ENCODE measurements around the gene CD22.

The CD22 gene

DNA sequence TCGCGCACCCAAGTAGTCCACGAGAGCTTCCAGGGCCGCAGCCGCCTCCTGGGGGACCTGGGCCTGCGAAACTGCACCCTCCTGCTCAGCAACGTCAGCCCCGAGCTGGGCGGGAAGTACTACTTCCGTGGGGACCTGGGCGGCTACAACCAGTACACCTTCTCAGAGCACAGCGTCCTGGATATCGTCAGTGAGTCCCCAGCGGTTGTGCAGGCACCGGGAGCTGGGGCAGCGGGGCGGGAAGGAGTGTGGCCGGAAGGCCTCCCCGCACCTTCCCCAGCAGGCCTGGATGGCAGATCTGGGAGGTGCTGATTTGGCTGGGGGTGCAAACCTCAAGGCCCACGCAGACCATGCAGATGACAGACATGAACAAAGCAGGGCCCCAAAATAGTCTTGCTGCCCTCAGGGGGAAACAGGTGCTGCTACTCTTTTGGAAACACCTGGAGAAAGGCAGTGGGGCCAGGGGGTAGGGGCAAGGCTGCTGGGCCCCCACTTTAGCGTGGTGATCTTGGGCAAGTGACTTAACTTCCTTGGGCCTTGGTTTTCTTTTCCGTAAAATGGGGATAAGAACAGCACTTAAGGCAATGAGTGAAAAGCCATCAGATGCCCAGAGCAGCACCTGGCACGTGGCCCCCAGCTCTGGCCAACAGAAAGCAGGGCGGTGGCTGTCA, 33.1 kb upstream of the CD22 start:
- peak; percentile 41 for DNase-seq (ENCODE audit: low spot score)

DNA sequence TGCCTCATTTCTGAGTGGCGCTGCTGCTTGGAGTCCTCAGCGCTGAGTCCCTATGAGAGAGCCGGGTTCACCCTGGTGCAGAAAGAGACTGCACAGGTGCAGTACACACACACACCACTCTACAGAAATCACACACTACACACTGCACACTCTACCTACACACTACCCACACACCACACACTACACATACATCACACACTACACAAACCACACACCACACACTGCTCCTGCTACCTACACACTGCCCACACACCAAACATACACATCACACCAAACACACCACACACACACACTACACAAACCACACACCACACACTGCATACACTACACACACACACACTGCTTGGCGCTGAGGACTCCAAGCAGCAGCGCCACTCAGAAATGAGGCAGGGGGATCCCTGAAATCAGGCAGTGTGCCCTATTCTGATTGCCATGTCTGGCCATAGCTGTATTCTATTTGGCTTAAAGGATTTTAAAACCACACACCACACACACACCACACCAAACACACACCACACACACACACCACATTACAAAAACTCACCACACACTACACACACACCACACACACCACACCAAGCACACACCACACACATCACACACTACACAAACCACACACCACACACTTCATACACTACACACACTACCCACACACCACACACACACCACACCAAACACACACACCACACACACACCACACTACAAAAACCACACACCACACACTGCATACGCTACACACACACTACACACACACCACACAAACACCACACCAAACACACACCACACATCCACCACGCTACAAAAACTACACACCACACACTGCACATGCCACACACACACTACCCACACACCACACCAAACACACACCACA, 32.1 kb upstream of the CD22 start:
- DNase-seq (ENCODE audit: low spot score), result no peak

DNA sequence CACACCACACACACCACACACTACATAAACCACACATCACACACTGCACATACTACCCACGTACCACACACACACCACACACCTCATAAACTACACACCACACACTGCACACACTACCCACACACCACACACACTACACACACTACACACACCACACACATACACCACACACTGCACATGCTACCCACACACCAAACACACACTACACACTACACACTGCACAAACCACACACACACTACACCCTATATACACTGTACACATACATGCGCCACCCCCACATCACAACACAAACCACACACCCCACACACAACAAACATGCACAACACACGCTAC, 31.5 kb upstream of the CD22 start:
- DNase-seq (ENCODE audit: low spot score), result no peak

DNA sequence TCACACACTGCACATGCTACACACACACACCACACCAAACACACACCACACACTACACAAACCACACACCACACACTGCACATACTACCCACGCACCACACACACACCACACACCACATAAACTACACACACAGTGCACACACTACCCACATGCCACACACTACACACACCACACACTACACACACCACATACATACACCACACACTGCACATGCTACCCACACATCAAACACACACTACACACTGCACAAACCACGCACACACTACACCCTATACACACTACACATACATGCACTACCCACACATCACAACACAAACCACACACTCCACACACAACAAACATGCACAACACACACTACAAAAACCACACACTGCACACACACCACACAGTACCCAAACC, 31.1 kb upstream of the CD22 start:
- no peak for DNase-seq (ENCODE audit: low spot score)

DNA sequence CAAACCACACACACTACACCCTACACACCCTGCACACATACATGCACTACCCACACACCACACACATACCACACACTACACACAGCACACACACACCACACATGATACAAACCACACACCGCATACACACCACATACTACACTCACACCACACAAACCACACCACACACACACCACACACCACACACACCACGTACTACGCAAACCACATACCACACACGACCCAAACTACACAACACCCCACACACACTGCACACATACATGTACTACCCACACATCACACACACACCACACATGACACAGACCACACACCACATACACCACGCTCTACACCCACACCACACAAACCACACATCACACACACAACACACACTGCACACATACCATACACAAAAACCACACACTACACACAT, 30.4 kb upstream of the CD22 start:
- no peak for DNase-seq (ENCODE audit: low spot score)

DNA sequence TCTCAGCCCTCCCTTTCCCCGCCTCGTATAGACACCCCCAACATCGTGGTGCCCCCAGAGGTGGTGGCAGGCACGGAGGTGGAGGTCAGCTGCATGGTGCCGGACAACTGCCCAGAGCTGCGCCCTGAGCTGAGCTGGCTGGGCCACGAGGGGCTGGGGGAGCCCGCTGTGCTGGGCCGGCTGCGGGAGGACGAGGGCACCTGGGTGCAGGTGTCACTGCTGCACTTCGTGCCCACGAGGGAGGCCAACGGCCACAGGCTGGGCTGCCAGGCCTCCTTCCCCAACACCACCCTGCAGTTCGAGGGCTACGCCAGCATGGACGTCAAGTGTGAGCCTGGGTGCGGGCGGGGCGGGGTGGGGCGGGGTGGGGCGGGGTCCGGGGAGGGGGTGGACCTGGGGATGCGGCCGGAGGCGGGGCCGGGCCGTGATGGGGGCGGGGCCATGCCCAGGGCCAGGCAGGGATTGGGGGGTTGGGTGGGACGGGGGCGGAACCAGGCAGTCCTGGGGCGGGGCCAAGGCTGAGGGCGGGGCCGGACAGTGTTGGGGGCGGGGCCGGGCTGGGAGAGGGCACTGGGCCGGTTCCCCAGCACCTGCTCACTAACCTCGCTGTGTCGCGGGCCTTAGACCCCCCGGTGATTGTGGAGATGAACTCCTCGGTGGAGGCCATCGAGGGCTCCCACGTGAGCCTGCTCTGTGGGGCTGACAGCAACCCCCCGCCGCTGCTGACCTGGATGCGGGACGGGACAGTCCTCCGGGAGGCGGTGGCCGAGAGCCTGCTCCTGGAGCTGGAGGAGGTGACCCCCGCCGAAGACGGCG, 29.3 kb upstream of the CD22 start:
- DNase-seq (ENCODE audit: low spot score), result no peak

DNA sequence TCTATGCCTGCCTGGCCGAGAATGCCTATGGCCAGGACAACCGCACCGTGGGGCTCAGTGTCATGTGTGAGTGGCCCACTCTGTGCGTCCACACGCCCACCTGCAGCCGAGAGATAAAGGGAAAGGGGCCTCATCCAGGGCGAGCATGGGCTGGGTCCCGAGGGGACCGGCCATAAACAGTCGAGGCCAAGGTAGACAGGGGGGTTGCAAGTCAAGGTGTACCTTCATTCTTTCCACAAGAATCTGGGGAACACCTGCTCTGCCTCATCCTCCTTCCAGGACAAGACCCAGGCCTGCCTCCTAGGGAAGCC, 28.7 kb upstream of the CD22 start:
- no peak for DNase-seq (ENCODE audit: low spot score)

DNA sequence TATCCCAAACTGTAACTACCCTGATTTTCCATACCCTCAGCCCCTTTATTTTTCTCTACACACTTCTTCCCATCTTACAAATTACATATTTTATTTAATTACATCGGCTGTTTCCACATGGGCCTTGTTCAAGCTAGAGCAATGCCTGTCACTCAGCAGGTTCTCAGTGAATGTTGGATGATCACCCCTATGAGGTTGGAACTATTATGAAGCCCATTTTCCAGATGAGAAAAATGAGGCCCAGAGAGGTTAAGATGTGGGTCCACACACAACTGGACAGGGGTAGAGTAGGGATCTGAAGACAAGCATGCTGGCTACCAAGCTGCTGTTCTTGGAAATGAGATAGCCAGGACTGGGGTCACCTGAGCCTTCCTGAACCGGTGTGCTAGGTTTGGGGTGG, 27.0 kb upstream of the CD22 start:
- DNase-seq (ENCODE audit: low spot score), result no peak

DNA sequence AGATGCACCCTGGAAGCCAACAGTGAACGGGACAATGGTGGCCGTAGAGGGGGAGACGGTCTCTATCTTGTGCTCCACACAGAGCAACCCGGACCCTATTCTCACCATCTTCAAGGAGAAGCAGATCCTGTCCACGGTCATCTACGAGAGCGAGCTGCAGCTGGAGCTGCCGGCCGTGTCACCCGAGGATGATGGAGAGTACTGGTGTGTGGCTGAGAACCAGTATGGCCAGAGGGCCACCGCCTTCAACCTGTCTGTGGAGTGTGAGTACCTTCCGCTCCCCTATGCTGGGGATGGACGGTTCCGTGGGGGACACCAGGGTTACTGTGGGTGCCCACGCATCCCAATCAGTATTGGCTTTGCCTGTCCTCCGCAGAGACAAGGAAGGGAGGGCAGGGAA, 26.5 kb upstream of the CD22 start:
- DNase-seq (ENCODE audit: low spot score), result no peak

DNA sequence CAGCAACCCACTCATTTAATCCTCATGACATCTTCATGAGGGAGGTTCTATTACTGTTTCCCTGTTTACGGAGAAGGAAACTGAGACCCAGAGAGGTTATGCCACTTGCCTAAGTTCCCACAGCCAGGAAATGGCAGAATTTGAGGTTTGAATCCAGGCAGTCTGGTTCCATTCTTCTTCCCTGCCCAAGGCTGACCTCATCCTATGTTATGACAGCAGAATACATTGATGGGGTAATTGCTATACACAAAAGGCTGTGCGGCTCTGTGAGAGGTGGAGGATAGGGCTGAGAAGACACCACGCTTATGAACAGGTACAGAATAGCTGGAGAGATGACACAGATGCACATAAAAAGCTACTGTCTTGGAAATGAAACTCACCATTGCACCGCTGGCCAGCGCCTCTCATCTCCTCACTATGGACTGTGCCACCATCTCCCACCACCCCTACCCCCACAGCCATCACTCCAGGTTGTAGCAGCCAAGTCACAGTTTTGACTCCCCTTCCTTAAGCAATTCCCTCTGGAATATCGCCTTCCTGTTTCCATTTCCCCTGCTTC, 25.6 kb upstream of the CD22 start:
- DNase-seq (ENCODE audit: low spot score), result no peak

DNA sequence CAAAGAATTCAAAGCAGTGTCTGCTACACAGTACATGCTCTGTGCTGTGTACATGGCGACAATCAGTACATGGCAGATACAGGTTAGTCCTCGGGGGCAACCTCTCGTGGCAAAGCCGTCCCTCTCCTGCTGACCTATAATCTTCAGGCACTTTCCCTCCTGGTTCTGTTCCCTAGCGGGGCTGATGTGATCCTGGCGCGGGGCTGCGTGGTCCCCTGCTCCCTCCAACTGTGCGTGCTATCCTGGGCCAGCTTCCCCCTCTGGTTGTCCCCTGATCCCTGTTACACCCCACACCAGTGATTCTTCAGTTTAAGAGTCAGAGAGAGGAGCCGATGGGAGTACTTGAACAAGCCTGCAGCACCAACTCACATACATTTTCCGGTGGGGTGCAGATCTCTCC, 25.0 kb upstream of the CD22 start:
- DNase-seq (ENCODE audit: low spot score), result no peak

DNA sequence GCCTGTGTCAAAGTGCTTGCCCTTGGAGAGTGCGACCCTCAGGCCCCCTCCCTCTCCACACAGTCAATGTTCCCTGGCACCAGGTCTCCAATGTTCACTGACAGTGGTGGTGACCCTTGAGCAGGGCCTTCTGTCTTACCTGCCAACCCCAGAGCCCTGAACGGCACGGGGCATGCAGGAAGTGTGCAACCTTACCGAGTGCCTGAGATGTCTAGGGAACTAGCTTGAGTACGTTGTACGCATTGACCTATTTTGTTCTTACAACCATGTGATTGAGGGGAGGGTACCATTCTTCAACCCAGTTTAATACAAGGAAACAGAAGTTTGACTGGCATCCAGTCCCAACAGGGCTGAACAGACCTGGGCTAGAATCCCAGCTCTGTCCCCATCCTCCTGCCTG, 23.8 kb upstream of the CD22 start:
- no peak for DNase-seq (ENCODE audit: low spot score)

DNA sequence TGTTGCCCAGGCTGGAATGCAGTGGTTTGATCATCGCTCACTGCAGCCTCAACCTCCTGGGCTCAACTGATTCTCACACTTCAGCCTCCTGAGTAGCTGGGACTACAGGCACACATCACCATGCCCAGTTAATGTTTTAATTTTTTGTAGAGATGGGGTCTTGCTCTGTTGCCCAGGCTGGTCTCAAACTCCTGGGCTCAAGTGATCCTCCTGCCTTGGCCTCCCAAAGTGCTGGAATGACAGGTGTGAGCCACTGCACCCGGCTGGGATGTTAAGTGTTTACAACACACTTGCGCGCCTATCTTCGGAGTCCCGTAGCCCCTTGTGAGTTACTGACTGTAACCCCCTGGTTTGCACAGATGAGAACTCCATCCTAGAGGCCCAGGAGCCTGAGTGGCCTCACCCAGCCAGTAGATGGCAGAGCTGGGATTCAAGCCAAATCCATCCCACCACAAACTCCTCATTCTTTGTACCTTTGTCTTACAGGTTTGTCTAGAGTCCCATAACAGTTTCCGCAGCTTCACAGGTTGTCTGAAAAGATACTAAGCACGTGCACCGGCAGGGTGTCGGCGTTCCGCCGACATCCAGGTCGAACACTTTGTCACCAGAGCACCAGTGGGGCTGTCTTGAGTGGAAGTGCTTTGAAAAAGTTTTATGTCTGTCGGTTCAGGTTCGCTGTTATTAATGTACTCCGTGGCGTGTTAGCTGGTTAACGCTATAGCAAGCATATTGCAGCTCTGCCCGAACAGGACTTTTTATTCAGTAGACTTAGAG, 22.3 kb upstream of the CD22 start:
- peak; percentile 53 for DNase-seq (ENCODE audit: low spot score)

DNA sequence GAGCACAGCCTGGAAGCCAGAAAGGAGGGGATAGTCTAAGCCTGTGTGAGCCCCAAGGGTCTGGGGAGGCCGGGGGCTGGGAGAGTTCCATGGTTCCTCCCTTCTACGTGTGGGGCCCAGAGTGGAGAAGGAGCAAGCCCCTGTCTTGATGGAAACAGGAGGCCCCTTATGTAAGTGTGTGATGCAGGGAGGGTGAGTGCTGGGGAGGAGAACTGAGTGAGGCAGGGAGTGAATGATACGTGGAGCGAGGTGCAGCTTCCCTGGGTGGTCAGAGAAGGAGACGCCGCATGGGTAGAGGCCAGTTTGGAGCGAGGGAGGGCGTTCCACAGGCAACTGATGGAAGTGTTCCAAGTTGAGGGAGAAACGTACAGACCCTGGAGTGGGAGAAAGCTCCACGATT, 21.1 kb upstream of the CD22 start:
- DNase-seq (ENCODE audit: low spot score), result no peak

DNA sequence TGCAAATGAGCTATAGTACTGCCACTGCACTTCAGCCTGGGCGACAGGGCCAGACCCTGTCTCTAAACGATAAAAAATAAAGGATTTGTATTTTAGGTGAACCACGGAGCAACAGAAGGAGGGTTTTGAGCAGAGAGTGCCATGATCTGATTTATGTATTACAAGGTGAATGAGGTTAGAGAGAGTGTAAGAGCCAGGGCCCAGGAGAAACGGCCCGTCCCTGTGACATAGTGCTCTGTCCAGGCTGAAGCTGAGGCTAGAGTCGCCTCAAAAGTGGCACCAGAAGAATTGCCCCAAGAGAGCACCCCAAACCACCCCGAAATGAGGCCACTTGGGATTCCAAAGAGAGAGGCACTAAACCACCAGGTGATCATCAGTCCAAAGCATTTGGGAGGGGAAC, 20.1 kb upstream of the CD22 start:
- no peak for DNase-seq (ENCODE audit: low spot score)

DNA sequence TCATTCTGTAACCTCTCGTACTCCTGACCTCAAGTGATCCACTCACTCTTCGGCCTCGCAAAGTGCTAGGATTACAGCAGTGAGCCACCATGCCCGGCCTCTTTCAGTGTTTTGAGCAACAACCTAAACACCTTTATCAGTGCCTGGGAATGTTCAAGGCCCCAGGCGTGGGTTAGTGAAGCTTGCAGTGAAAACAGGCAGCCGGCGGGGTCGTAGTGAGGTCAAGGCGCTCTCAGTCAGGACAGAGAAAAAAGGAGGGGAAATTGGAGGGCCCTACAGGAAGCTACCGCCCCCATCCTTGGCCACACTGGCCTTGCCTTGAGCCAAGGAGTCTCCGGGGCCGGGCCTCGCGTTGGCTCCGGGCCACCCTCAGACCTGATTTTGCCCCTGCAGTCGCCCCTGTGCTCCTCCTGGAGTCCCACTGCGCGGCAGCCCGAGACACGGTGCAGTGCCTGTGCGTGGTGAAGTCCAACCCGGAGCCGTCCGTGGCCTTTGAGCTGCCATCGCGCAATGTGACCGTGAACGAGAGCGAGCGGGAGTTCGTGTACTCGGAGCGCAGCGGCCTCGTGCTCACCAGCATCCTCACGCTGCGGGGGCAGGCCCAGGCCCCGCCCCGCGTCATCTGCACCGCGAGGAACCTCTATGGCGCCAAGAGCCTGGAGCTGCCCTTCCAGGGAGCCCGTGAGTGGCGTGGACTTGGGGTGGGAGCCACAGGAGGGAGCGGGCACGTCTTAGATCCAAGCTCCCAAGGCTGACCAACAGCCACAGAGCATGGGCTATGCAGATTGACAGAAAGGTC, 19.3 kb upstream of the CD22 start:
- DNase-seq (ENCODE audit: low spot score), result no peak

DNA sequence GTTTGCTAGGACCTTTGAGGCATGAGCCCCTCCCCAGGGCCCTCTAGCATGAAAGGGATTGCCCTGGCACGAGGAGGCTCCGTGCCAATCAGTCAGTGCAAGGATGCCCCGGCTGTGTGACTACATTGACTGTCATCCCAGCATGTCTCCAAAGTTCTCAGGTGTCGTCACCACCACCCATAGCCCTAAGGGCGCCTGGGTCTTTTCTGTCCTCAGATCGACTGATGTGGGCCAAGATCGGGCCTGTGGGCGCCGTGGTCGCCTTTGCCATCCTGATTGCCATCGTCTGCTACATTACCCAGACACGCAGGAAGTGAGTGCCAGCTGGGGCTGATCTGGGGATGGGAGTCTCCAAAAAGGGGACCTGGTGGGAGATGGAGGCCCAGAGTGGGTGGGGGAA, 18.7 kb upstream of the CD22 start:
- no peak for DNase-seq (ENCODE audit: low spot score)

DNA sequence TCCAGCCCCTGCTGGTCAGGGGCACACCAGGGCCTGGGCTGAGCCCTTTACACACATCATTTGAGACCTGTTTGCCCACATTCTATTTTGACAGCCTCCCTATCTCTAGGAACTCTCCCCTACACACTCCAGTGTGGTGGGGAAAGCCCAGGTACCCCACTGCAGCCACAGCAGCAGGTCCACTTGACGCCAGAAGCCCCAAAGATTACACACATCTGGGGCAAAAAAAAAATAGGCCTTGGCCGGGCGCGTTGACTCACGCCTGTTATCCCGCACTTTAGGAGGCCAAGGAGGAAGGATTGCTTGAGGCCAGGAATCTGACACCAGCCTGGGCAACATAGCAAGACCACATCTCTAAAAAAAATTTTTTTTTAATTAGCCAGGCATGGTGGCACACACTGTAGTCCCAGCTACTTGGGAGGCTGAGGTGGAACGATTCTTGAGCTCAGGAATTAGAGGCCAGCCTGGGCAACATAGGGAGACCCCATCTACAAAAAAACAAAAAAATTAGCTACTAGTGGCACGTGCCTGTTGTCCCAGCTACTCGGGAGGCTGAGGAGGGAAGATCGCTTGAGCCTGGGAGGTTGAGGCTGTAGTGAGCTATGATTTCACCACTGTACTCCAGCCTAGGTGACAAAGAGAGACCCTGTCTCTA, 18.0 kb upstream of the CD22 start:
- no peak for DNase-seq (ENCODE audit: low spot score)

DNA sequence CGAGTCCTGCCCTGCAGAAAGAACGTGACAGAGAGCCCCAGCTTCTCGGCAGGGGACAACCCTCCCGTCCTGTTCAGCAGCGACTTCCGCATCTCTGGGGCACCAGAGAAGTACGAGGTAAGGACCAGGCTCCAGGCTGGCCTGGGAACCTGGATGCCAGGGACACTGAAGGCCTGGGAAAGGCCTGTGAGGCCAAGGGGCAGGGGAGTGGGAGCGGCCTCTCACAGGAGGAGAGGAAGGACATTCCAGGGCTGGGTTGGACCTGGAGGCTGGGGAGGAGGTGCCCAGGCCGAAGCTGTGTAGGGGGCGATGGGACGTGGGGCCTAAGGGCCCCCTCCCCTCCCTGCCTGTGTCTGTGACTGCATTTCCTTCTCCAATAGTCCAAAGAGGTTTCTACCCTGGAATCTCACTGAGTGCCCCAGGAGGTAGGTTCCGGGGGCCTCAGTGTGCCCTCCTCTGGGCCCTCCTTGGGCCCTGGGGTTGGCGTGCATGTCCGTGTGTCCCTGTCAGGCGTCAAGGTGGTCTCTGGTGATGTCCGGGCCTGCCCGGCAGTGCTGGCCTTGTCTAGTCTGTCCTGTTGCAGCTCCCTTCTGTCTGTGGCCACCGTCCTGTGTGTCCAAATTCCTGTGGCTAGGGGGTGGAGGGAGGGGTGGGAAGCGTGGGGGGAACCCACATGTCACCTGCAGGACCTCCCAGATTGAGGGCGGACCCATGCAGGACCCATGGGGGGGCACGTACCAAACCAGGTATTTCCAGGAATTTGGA, 16.9 kb upstream of the CD22 start:
- no peak for DNase-seq (ENCODE audit: low spot score)

DNA sequence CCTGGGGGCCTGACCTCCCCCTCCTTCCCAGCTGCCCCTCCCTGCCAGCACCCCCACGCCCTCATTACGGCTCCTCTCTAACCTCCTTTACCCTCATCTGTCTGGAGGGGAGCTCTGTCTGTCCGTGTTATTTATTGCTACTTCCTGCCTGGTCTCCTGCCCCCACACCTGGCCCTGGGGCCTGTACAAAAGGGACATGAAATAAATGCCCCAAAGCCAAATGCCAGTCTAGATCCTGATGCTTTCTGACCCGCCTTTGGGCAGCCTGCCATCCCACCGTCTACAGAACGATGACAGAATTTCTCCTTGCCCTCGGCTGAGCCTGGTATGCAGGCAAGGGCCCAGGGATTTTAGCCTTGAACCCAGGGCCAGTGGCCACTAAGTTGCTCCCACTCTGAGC, 15.4 kb upstream of the CD22 start:
- DNase-seq (ENCODE audit: low spot score), result no peak
